Smooth muscle cell (in vitro differentiated cells): Measurements from ENCODE around the gene ANTXR1. TPM values are rescaled to one million over a fixed set of nuclear protein-coding genes. Genes with fewer than 3 reads are reported as not detected.

Experiments used
- DNase-seq: peaks from one replicate; lab custom pipeline; 2025; ENCODE audit not compliant: unreplicated experiment; lab: John Stamatoyannopoulos, UW
- H2AFZ ChIP-seq: fragments of 200-600 bp; sonication (generic); 2 replicates; pipeline ENCODE4 v1.6.0; 2016; ENCODE audit warnings: antibody characterized with exemption, low read depth, mild to moderate bottlenecking
- H3F3A ChIP-seq: fragments of 200-600 bp; sonication (generic); 2 replicates; pipeline ENCODE4 v1.6.0; 2017; ENCODE audit warnings: antibody characterized with exemption, low read depth
- H3K27ac ChIP-seq: fragments of 200-600 bp; sonication (generic); 2 replicates; pipeline ENCODE4 v1.5.1; 2016; ENCODE audit warnings: low read depth, mild to moderate bottlenecking
- H3K27me3 ChIP-seq: fragments of 200-600 bp; sonication (generic); 2 replicates; pipeline ENCODE4 v1.6.1; 2016; ENCODE audit warnings: low read depth, mild to moderate bottlenecking
- H3K36me3 ChIP-seq: fragments of 200-600 bp; sonication (generic); 2 replicates; pipeline ENCODE4 v1.5.1; 2016; ENCODE audit warnings: low read depth
- H3K4me1 ChIP-seq: fragments of 200-600 bp; sonication (generic); 2 replicates; pipeline ENCODE4 v1.5.1; 2016; ENCODE audit warnings: low read depth
- H3K4me2 ChIP-seq: fragments of 200-600 bp; sonication (generic); 2 replicates; pipeline ENCODE4 v1.6.0; 2016; ENCODE audit warnings: mild to moderate bottlenecking
- H3K4me3 ChIP-seq: fragments of 200-600 bp; sonication (generic); 2 replicates; pipeline ENCODE4 v1.5.1; 2016; ENCODE audit warnings: mild to moderate bottlenecking
- H3K79me2 ChIP-seq: fragments of 200-600 bp; sonication (generic); 2 replicates; pipeline ENCODE4 v1.6.0; 2016; ENCODE audit warnings: low read depth, mild to moderate bottlenecking
- H3K9ac ChIP-seq: fragments of 200-600 bp; sonication (generic); 2 replicates; pipeline ENCODE4 v1.6.0; 2016; ENCODE audit warnings: low read depth
- H3K9me3 ChIP-seq: fragments of 200-600 bp; sonication (generic); replicated peaks from 2 replicates; pipeline ENCODE4 v1.5.1; 2016; ENCODE audit warnings: low read depth
- H4K20me1 ChIP-seq: fragments of 200-600 bp; sonication (generic); 2 replicates; pipeline ENCODE4 v1.6.0; 2016; ENCODE audit warnings: low read depth
- CTCF ChIP-seq: fragments of 200-600 bp; sonication (generic); IDR thresholded peaks from 2 replicates; pipeline ENCODE4 v1.5.1; 2017; ENCODE audit warnings: borderline replicate concordance, mild to moderate bottlenecking, antibody characterized with exemption; ENCODE audit not compliant: insufficient read depth, poor library complexity, severe bottlenecking
- WGBS: methylation state at CpG from one replicate; pipeline ENCODE4 v1.1.7; 2016; ENCODE audit warnings: low lambda C conversion rate; 5-methylcytosine and 5-hydroxymethylcytosine counted together
- polyA plus RNA-seq: library from polyadenylated mRNA; unstranded; fragments of >200 nt; fragmentation: Nextera tagmentation; extraction: Ambion mirVana; gene quantifications from 2 replicates; pipeline ENCODE4 v1.2.1, GENCODE V29; 2016
- total RNA-seq: library from RNA; depleted of rRNA; stranded (reverse); fragments of >200 nt; gene quantifications from 2 replicates; pipeline ENCODE4 v1.2.3, GENCODE V29; 2014

The ANTXR1 gene
- total and polyA plus RNA-seq, 2 experiments from 2014 or later: 292 to 309 TPM

- no peaks in the 10 kb centered on the region for H3K36me3 ChIP-seq
- peak overlapping the region; percentile 91 for H3K9ac ChIP-seq
- WGBS: 72% methylated on average over 7 of the region's 7 CpGs
- H2AFZ ChIP-seq: no peak overlapping the region
- no peak for TF ChIP-seq CTCF
- H3K79me2 ChIP-seq: peaks cover 5% of the 10 kb centered on the region
- no peaks in the 10 kb centered on the region for H3K9me3 ChIP-seq
- peaks cover 41% of the 10 kb centered on the region for H3K4me1 ChIP-seq
- no peaks in the 10 kb centered on the region for H4K20me1 ChIP-seq
- H3K4me2 ChIP-seq: peak overlapping the region; percentile 73
- H3K27ac ChIP-seq: peak overlapping the region; percentile 99
- no peak overlapping the region for H3K4me3 ChIP-seq
- H3F3A ChIP-seq: peaks cover 39% of the 10 kb centered on the region
- no peak for DNase-seq
- no peaks in the 10 kb centered on the region for H3K27me3 ChIP-seq
Observed at GRCh38 chr2:69163556-69163955, 150.6 kb downstream of the ANTXR1 start.

GRCh38 chr2:69164061-69164778, 151.2 kb downstream of the ANTXR1 start:
- Histone ChIP-seq H3K4me3 (no peak overlapping the region), H2AFZ (no peak overlapping the region), H3K36me3 (no peaks in the 10 kb centered on the region), H3K9ac (peak overlapping the region; percentile 91), H3K27me3 (no peaks in the 10 kb centered on the region), H3F3A (peaks cover 39% of the 10 kb centered on the region), H3K4me1 (peaks cover 41% of the 10 kb centered on the region), H3K27ac (peak overlapping the region; percentile 99), H3K4me2 (peak overlapping the region; percentile 73), H4K20me1 (no peaks in the 10 kb centered on the region), H3K9me3 (no peaks in the 10 kb centered on the region), H3K79me2 (peaks cover 9% of the 10 kb centered on the region)
- no peak for DNase-seq
- TF ChIP-seq CTCF: no peak
- 26% methylated on average over 8 of the region's 8 CpGs for WGBS

- peak overlapping the region; percentile 99 for H3K27ac ChIP-seq
- WGBS: 50% methylated on average over 10 of the region's 10 CpGs
- no peak for TF ChIP-seq CTCF
Observed at GRCh38 chr2:69165091-69165880, 152.3 kb downstream of the ANTXR1 start.

More at GRCh38 chr2:69165091-69165880, 152.3 kb downstream of the ANTXR1 start:
- no peaks in the 10 kb centered on the region for H3K36me3 ChIP-seq
- H3F3A ChIP-seq: peaks cover 49% of the 10 kb centered on the region
- no peak overlapping the region for H2AFZ ChIP-seq
- H3K9ac ChIP-seq: peak overlapping the region; percentile 91
- no peaks in the 10 kb centered on the region for H3K27me3 ChIP-seq
- peaks cover 5% of the 10 kb centered on the region for H3K79me2 ChIP-seq
- H4K20me1 ChIP-seq: no peaks in the 10 kb centered on the region
- H3K4me2 ChIP-seq: peak overlapping the region; percentile 46
- no peak overlapping the region for H3K4me3 ChIP-seq
- H3K9me3 ChIP-seq: no peaks in the 10 kb centered on the region
- DNase-seq: no peak
- H3K4me1 ChIP-seq: peaks cover 41% of the 10 kb centered on the region
